ENCODE measurements around the gene ADAMTS8.

GRCh38 chr11:130451231-130452019, 23.0 kb upstream of the ADAMTS8 start:
- no peak for TF ChIP-seq CTCF (conservative IDR thresholded peaks at IDR 0.05 in 1 of 2, IDR thresholded peaks at IDR 0.05 in 1 of 2; ENCODE audit: extremely low read depth in 1 of 2, insufficient read depth in 1 of 2, low read depth in 1 of 2, low read length in 2 of 2)
- no peak for TF ChIP-seq EZH2 (IDR thresholded peaks at IDR 0.05; ENCODE audit: borderline replicate concordance, low read length)
